Measurements from ENCODE around the gene GSAP. TPM values are rescaled to one million over a fixed set of nuclear protein-coding genes. Genes with fewer than 3 reads are reported as not detected.
A peak's percentile ranks its signal among the peaks of the same experiment; 100 is the strongest.

Gene GSAP
- total RNA-seq, 3 donors from 2014 or later, result 25.8 to 35.7 (median 27.5) TPM

DNA sequence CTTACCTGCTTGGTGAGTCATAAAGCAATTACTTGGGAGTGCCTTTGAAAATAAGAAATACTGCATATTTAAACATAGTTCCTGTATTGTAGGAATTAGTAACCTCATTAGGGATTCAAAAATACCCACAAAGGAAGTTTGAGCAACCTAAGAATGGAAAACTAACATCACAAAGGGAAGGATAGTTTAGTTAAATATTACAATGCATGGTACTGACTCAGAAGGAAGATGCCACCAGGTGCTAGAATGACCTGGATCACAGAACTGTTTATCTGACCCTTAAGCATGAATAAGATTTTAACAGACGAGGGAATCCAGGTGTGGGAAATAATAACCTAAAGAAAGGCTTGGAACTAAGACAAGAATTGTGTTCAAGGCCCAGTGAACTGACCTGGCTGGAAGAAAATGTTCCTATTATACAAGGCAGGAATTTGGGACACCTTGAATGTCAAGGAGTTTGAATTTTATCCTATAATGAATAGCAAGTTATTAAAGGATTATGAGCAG, 106.4 kb downstream of the GSAP start:
- no peaks in the 10 kb centered on the region for H3K27me3 ChIP-seq
- DNase-seq (ENCODE audit: low spot score in 2 of 2), result no peak
- intact Hi-C loops (cut with DNase I; ENCODE audit: low total_unique reads), result loop anchor here (10.0 kb wide), 1 partner anchor 55 kb away; no protein-coding TSS in a partner anchor
- H3K36me3 ChIP-seq, result no peaks in the 10 kb centered on the region
- peaks cover 0 to 7% of the 10 kb centered on the region in 2 donors for H3K4me1 ChIP-seq
- no peak for TF ChIP-seq POLR2A (IDR thresholded peaks at IDR 0.05)
- no peak for TF ChIP-seq POLR2AphosphoS5 (IDR thresholded peaks at IDR 0.05)
- TF ChIP-seq, protein P1, sequence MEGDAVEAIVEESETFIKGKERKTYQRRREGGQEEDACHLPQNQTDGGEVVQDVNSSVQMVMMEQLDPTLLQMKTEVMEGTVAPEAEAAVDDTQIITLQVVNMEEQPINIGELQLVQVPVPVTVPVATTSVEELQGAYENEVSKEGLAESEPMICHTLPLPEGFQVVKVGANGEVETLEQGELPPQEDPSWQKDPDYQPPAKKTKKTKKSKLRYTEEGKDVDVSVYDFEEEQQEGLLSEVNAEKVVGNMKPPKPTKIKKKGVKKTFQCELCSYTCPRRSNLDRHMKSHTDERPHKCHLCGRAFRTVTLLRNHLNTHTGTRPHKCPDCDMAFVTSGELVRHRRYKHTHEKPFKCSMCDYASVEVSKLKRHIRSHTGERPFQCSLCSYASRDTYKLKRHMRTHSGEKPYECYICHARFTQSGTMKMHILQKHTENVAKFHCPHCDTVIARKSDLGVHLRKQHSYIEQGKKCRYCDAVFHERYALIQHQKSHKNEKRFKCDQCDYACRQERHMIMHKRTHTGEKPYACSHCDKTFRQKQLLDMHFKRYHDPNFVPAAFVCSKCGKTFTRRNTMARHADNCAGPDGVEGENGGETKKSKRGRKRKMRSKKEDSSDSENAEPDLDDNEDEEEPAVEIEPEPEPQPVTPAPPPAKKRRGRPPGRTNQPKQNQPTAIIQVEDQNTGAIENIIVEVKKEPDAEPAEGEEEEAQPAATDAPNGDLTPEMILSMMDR (IDR thresholded peaks at IDR 0.05), result no peak
- H3K4me3 ChIP-seq, result no peak overlapping the region
- H3K9me3 ChIP-seq, result no peaks in the 10 kb centered on the region
- peak overlapping the region in 1 of 2 donors; percentile 36 for H3K27ac ChIP-seq

DNA sequence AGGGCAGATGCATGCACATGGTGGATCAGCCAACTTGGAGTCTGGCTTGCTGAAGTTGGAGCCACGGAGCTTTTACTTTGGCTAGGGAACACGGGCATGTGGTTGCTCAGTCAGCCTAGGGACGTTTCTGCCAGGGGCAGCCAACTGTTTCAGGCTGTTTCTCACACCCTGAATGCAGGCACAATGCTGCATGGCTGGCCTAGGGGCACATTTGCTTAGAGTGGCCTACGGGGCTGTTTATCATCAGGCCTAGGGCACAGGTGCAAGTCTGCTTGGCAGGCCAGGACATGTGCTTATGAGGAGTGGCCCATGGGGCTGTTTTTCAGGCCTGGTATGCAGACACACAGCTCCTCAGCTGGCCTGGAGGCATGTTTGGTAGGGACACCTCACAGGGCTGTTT, 107.4 kb downstream of the GSAP start:
- Histone ChIP-seq H3K36me3 (no peaks in the 10 kb centered on the region), H3K27me3 (no peaks in the 10 kb centered on the region), H3K9me3 (no peaks in the 10 kb centered on the region), H3K4me3 (no peak overlapping the region), H3K27ac (peak overlapping the region; percentile 33 to 36), H3K4me1 (peaks cover 0 to 7% of the 10 kb centered on the region in 2 donors)
- intact Hi-C loops (cut with DNase I; ENCODE audit: low total_unique reads), result no loop called here
- no peak for DNase-seq (ENCODE audit: low spot score in 2 of 2)
- TF ChIP-seq, protein P1 (IDR thresholded peaks at IDR 0.05), result no peak
- TF ChIP-seq POLR2A (IDR thresholded peaks at IDR 0.05) (no peak), POLR2AphosphoS5 (IDR thresholded peaks at IDR 0.05) (no peak)

DNA sequence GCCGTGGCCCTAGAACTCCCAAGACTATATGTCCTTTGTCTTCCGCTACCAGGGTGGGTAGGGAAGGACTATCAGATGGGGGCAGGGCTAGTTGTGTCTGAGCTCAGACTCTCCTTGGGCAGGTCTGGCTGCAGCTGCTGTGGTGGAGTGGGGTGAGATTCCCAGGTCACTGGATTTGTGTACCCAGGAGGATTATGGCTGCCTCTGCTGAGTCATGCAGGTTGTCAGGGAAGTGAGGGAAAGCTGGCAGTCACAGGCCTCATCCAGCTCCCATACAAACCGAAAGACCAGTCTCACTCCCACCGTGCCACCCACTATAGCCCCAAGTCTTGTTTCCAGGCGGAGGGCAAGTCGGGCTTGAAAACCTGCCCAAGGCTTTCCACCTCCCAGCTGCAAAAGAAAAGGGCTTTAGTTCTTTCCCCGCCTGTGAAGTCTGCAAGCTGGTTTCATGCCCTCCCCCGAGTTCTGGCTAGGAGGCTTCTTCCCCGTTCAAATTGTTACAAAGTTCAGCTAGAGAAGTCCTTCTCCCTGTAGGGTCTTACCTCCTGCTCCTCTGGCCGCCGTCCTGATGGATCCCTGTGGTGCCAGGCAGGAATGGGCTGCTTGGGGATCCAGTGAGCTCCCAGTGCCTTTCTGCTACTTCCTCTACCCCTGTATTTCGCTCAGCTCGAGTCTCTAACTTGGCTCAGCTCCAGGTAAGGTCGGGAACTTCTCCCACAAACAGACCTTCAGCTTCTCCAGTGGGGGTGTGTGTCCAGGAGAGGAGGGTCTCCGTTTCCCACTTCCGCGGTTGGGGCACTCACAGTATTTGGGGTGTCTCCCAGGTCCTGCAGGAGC, 109.7 kb downstream of the GSAP start:
- no peak for DNase-seq (ENCODE audit: low spot score in 2 of 2)
- Histone ChIP-seq H3K4me3 (no peak overlapping the region), H3K9me3 (no peaks in the 10 kb centered on the region), H3K27ac (no peak overlapping the region), H3K36me3 (no peaks in the 10 kb centered on the region), H3K27me3 (no peaks in the 10 kb centered on the region), H3K4me1 (peaks cover 0 to 7% of the 10 kb centered on the region in 2 donors)
- TF ChIP-seq POLR2A (IDR thresholded peaks at IDR 0.05) (no peak), POLR2AphosphoS5 (IDR thresholded peaks at IDR 0.05) (no peak)
- TF ChIP-seq, protein P1 (IDR thresholded peaks at IDR 0.05), result no peak
- intact Hi-C loops (cut with DNase I; ENCODE audit: low total_unique reads), result no loop called here

DNA sequence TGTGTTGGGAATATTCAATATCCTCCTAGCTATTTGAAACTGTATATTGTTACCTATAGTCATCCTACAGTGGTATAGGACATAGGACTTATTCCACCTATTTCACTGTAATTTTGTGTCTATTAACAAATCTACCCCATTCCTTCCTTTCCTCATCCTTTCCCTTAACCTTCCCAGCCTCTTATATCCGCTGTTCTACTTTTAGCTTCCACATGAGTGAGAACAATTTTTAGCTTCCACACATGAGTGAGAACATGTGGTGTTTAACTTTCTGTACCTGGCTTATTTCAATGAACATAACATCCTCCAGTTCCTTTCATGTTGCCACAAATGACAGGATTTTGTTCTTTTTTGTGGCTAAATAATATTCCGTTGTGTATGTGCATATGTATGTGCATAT, 120.6 kb downstream of the GSAP start:
- TF ChIP-seq, protein P1 (IDR thresholded peaks at IDR 0.05), result no peak
- TF ChIP-seq POLR2AphosphoS5 (IDR thresholded peaks at IDR 0.05), result no peak
- no peak for TF ChIP-seq POLR2A (IDR thresholded peaks at IDR 0.05)
- no peak for DNase-seq (ENCODE audit: low spot score in 2 of 2)

DNA sequence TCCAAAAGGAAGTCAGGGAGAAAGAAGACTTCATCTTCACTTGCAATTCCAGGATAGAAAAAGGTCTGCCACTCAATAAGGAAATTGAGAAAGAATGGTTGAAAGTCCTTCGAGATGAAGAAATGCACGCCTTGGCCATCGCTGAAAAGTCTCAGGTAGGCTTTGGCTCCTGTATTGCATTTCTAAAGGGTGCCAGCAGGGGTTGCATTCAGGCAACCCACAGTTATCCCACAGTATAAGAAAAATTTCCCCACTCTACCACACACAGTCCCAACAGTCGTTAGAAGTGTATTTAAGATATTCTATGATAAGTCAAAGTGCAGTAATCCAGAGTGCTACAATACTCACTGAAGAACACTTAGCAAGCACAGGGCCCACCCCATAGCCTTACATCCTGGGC, 123.1 kb downstream of the GSAP start:
- H3K36me3 ChIP-seq, result no peaks in the 10 kb centered on the region
- no peak for DNase-seq (ENCODE audit: low spot score in 2 of 2)
- no peaks in the 10 kb centered on the region for H3K27me3 ChIP-seq
- no peaks in the 10 kb centered on the region for H3K4me1 ChIP-seq
- TF ChIP-seq, protein P1 (IDR thresholded peaks at IDR 0.05), result no peak
- TF ChIP-seq POLR2A (IDR thresholded peaks at IDR 0.05) (no peak), POLR2AphosphoS5 (IDR thresholded peaks at IDR 0.05) (no peak)
- no peak overlapping the region for H3K4me3 ChIP-seq
- no peak overlapping the region for H3K27ac ChIP-seq
- intact Hi-C loops (cut with DNase I; ENCODE audit: low total_unique reads), result no loop called here
- peaks cover 3 to 11% of the 10 kb centered on the region in 2 donors for H3K9me3 ChIP-seq

More for the DNA sequence above, 120.6 kb downstream of the GSAP start:
- Histone ChIP-seq H3K27ac (no peak overlapping the region), H3K27me3 (no peaks in the 10 kb centered on the region), H3K9me3 (peaks cover 3 to 15% of the 10 kb centered on the region in 2 donors), H3K4me1 (no peaks in the 10 kb centered on the region), H3K36me3 (no peaks in the 10 kb centered on the region), H3K4me3 (no peak overlapping the region)
- intact Hi-C loops (cut with DNase I; ENCODE audit: low total_unique reads), result no loop called here

Measured in breast epithelium (tissue), 4 donors.